HepG2 (cell line): ENCODE measurements around the gene PTGIS. TPM values are rescaled to one million over a fixed set of nuclear protein-coding genes. Genes with fewer than 3 reads are reported as not detected.

ENCODE experiments used
- GATAD1 ChIP-seq: IDR thresholded peaks from 2 replicates; pipeline ENCODE4 v1.6.1; 2016; ENCODE audit warnings: missing genetic modification reagents, missing compliant biosample characterization
- NCOA2 ChIP-seq: sonication (generic); formaldehyde crosslinking; IDR thresholded peaks from 2 replicates; pipeline ENCODE4 v1.8.0; 2022; ENCODE audit warnings: inconsistent platforms
- NR2F1 ChIP-seq, 2 experiments: fragments of 450-650 bp in 1 of 2; formaldehyde crosslinking in 1 of 2; IDR thresholded peaks; 2 replicates each; pipeline versions ENCODE4 v1.5.0 to v1.6.1; 2016 to 2020; ENCODE audit warnings: mild to moderate bottlenecking in 1 of 2, missing compliant biosample characterization in 1 of 2, missing genetic modification reagents in 1 of 2, moderate library complexity in 1 of 2
- NR2F6 ChIP-seq, 2 experiments: IDR thresholded peaks; 2 replicates each; pipeline ENCODE4 v1.6.1; 2016; ENCODE audit warnings: antibody characterized with exemption in 1 of 2, mild to moderate bottlenecking in 1 of 2
- RXRA ChIP-seq: sonication (generic); formaldehyde crosslinking; IDR thresholded peaks from 2 replicates; pipeline ENCODE4 v1.5.1; 2020; ENCODE audit warnings: missing genetic modification reagents
- SP1 ChIP-seq, 2 experiments: fragments of 450-650 bp in 1 of 2; sonication (generic) in 1 of 2; formaldehyde crosslinking in 1 of 2; IDR thresholded peaks; 2 replicates each; pipeline versions ENCODE4 v1.4.0 to v1.6.1; 2016 to 2020; ENCODE audit warnings: missing genetic modification reagents in 1 of 2
- SP4 ChIP-seq: sonication (generic); formaldehyde crosslinking; IDR thresholded peaks from 2 replicates; pipeline ENCODE4 v1.8.1; 2023; ENCODE audit warnings: mild to moderate bottlenecking, missing genetic modification reagents
- TCF7L2 ChIP-seq: IDR thresholded peaks from 2 replicates; pipeline ENCODE4 v1.6.1; 2011; ENCODE audit warnings: mild to moderate bottlenecking, low read depth, low read length, moderate library complexity
- ZBTB7B ChIP-seq: sonication (generic); formaldehyde crosslinking; IDR thresholded peaks from 2 replicates; pipeline ENCODE4 v1.4.0; 2020; ENCODE audit warnings: missing genetic modification reagents
- ZNF260 ChIP-seq: sonication (generic); formaldehyde crosslinking; IDR thresholded peaks from 2 replicates; pipeline ENCODE4 v1.4.0; 2020; ENCODE audit warnings: missing genetic modification reagents, low read depth, mild to moderate bottlenecking, borderline replicate concordance
- ZNF354B ChIP-seq: sonication (generic); formaldehyde crosslinking; IDR thresholded peaks from 2 replicates; pipeline ENCODE4 v1.8.0; 2022; ENCODE audit warnings: mild to moderate bottlenecking, missing genetic modification reagents
- ZNF431 ChIP-seq: sonication (generic); formaldehyde crosslinking; IDR thresholded peaks from 2 replicates; pipeline ENCODE4 v1.9.0; 2022; ENCODE audit warnings: missing genetic modification reagents, low read depth, mild to moderate bottlenecking, borderline replicate concordance
- ZNF619 ChIP-seq: sonication (generic); formaldehyde crosslinking; IDR thresholded peaks from 2 replicates; pipeline ENCODE4 v1.4.0; 2020; ENCODE audit warnings: mild to moderate bottlenecking, missing genetic modification reagents
- ZNF674 ChIP-seq: sonication (generic); formaldehyde crosslinking; IDR thresholded peaks from 2 replicates; pipeline ENCODE4 v1.5.0; 2020; ENCODE audit warnings: low read depth, mild to moderate bottlenecking, missing genetic modification reagents
- ZNF746 ChIP-seq: sonication (generic); formaldehyde crosslinking; IDR thresholded peaks from 2 replicates; pipeline ENCODE4 v1.8.0; 2022; ENCODE audit warnings: mild to moderate bottlenecking, missing genetic modification reagents
- ZNF816 ChIP-seq: sonication (generic); formaldehyde crosslinking; IDR thresholded peaks from 2 replicates; pipeline ENCODE4 v1.8.0; 2022; ENCODE audit warnings: missing genetic modification reagents, mild to moderate bottlenecking, borderline replicate concordance
- polyA plus RNA-seq, 8 experiments: library from polyadenylated mRNA; depleted of rRNA in 3 of 8; stranded (reverse) in 7 of 8; unstranded in 1 of 8; fragments of >200 nt; fragmentation: Illumina TruSeq in 4 of 8; extraction: Trizol in 4 of 8; gene quantifications; 2 replicates each; pipeline versions ENCODE4 v1.2.1 to v1.2.3, GENCODE V29; 2011 to 2016; ENCODE audit warnings: low read depth in 4 of 8, missing spikeins in 1 of 8, mixed read lengths in 1 of 8; ENCODE audit not compliant: insufficient read depth in 1 of 8
- total RNA-seq, 5 experiments: library from RNA; depleted of rRNA; stranded (reverse); fragments of >200 nt; fragmentation: Illumina TruSeq; extraction: Trizol; gene quantifications; 2 replicates each; pipeline ENCODE4 v1.2.3, GENCODE V29; 2016; ENCODE audit warnings: low read depth in 1 of 5
- TF ChIP-seq, protein P1 (sequence below): sonication (generic); formaldehyde crosslinking; IDR thresholded peaks from 2 replicates; pipeline ENCODE4 v1.4.0; 2020; ENCODE audit warnings: missing genetic modification reagents
- TF ChIP-seq, protein P2 (sequence below): sonication (generic); formaldehyde crosslinking; IDR thresholded peaks from 2 replicates; pipeline ENCODE4 v1.4.0; 2020; ENCODE audit warnings: mild to moderate bottlenecking, low read depth, missing genetic modification reagents
- TF ChIP-seq, protein P3 (sequence below): sonication (generic); formaldehyde crosslinking; IDR thresholded peaks from 2 replicates; pipeline ENCODE4 v1.8.1; 2022; ENCODE audit warnings: low read depth, mild to moderate bottlenecking, missing genetic modification reagents
- TF ChIP-seq, protein P4 (sequence below): IDR thresholded peaks from 2 replicates; pipeline ENCODE4 v1.6.1; 2016; ENCODE audit warnings: missing genetic modification reagents, missing compliant biosample characterization
- TF ChIP-seq, protein P5 (sequence below): sonication (generic); formaldehyde crosslinking; IDR thresholded peaks from 2 replicates; pipeline ENCODE4 v1.4.0; 2020; ENCODE audit warnings: missing genetic modification reagents, mild to moderate bottlenecking, borderline replicate concordance

PTGIS gene
- total and polyA plus RNA-seq, 2 of the 13 experiments (the other 11 are each of a cell fraction or from before 2014, with no cell fraction given) = not detected

DNA sequence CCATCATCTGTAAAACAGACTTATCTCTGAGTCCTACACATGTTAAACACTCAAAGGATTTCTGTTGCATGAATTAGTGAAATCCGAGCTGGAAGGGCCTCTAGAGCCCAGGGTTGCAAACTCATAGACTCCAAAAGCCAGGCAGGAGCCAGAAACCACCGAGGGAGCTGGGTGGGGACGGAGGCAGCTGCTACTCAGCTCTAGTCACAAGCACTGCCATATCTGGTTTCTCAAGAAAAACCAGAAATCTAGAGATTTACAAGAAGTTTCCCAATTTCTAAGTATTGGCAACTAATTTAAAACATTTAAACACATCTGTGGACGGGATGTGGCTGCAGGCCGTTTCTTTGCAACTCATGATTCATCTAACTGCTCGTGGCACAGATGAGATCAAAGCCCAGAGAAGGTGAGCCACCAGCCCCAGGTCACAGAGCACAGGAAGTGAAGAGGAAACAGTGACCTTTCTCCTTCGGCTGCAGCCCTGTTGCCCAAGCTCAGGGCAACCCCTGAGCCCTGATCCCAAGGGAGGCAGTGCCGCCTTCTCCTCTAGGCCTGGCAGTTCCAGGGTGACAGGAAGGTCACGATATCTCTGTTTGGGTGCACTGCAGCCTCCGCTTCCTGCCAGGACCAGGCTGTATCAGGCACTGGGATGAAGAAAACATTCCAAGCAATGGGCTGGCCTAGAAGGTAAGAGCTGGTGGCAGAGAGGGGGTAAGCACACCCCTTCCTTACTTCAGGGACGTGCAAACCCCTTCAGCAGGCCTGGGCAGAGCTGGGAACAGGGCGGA, 26.4 kb upstream of the PTGIS start (continued):
- TF ChIP-seq, protein P1, sequence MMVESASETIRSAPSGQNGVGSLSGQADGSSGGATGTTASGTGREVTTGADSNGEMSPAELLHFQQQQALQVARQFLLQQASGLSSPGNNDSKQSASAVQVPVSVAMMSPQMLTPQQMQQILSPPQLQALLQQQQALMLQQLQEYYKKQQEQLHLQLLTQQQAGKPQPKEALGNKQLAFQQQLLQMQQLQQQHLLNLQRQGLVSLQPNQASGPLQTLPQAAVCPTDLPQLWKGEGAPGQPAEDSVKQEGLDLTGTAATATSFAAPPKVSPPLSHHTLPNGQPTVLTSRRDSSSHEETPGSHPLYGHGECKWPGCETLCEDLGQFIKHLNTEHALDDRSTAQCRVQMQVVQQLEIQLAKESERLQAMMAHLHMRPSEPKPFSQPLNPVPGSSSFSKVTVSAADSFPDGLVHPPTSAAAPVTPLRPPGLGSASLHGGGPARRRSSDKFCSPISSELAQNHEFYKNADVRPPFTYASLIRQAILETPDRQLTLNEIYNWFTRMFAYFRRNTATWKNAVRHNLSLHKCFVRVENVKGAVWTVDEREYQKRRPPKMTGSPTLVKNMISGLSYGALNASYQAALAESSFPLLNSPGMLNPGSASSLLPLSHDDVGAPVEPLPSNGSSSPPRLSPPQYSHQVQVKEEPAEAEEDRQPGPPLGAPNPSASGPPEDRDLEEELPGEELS = peak; percentile 5; the same call in 1 of the 2 replicates
- TF ChIP-seq ZNF431 (CRISPR knock-in tag) (no peak), ZNF746 (peak; percentile 60; the same call in 1 of the 2 replicates), GATAD1 (CRISPR knock-in tag) (0 out of 2 replicates have a peak, but pooled peaks have one; percentile 22), ZNF354B (0 out of 2 replicates have a peak, but pooled peaks have one; percentile 59), NCOA2 (0 out of 2 replicates have a peak, but pooled peaks have one; percentile 38), ZNF619 (CRISPR knock-in tag) (no peak; the same call in 1 of the 2 replicates), ZNF674 (no peak), TCF7L2 (no peak), SP1 (IDR thresholded peaks at IDR 0.05) (no peak), SP1 (CRISPR knock-in tag; IDR thresholded peaks at IDR 0.05) (0 out of 2 replicates have a peak, but pooled peaks have one; percentile 35), ZNF260 (CRISPR knock-in tag) (no peak), ZBTB7B (0 out of 2 replicates have a peak, but pooled peaks have one; percentile 46), NR2F1 (CRISPR knock-in tag; IDR thresholded peaks at IDR 0.05) (peak in 1 of 2 experiments; percentile 36; a peak in 1 of 4 replicates), SP4 (CRISPR knock-in tag) (0 out of 2 replicates have a peak, but pooled peaks have one; percentile 30), NR2F6 (IDR thresholded peaks at IDR 0.05) (peak; percentile 73), NR2F6 (CRISPR knock-in tag; IDR thresholded peaks at IDR 0.05) (peak; percentile 75), RXRA (CRISPR knock-in tag) (peak; percentile 88), ZNF816 (CRISPR knock-in tag) (no peak)
- TF ChIP-seq, protein P2, sequence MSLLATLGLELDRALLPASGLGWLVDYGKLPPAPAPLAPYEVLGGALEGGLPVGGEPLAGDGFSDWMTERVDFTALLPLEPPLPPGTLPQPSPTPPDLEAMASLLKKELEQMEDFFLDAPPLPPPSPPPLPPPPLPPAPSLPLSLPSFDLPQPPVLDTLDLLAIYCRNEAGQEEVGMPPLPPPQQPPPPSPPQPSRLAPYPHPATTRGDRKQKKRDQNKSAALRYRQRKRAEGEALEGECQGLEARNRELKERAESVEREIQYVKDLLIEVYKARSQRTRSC (CRISPR knock-in tag) = 0 out of 2 replicates have a peak, but pooled peaks have one; percentile 37
- TF ChIP-seq, protein P3, sequence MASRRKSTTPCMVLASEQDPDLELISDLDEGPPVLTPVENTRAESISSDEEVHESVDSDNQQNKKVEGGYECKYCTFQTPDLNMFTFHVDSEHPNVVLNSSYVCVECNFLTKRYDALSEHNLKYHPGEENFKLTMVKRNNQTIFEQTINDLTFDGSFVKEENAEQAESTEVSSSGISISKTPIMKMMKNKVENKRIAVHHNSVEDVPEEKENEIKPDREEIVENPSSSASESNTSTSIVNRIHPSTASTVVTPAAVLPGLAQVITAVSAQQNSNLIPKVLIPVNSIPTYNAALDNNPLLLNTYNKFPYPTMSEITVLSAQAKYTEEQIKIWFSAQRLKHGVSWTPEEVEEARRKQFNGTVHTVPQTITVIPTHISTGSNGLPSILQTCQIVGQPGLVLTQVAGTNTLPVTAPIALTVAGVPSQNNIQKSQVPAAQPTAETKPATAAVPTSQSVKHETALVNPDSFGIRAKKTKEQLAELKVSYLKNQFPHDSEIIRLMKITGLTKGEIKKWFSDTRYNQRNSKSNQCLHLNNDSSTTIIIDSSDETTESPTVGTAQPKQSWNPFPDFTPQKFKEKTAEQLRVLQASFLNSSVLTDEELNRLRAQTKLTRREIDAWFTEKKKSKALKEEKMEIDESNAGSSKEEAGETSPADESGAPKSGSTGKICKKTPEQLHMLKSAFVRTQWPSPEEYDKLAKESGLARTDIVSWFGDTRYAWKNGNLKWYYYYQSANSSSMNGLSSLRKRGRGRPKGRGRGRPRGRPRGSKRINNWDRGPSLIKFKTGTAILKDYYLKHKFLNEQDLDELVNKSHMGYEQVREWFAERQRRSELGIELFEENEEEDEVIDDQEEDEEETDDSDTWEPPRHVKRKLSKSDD (CRISPR knock-in tag) = no peak
- TF ChIP-seq, protein P4, sequence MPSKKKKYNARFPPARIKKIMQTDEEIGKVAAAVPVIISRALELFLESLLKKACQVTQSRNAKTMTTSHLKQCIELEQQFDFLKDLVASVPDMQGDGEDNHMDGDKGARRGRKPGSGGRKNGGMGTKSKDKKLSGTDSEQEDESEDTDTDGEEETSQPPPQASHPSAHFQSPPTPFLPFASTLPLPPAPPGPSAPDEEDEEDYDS (CRISPR knock-in tag) = peak; percentile 24; the same call in 1 of the 2 replicates
- TF ChIP-seq, protein P5, sequence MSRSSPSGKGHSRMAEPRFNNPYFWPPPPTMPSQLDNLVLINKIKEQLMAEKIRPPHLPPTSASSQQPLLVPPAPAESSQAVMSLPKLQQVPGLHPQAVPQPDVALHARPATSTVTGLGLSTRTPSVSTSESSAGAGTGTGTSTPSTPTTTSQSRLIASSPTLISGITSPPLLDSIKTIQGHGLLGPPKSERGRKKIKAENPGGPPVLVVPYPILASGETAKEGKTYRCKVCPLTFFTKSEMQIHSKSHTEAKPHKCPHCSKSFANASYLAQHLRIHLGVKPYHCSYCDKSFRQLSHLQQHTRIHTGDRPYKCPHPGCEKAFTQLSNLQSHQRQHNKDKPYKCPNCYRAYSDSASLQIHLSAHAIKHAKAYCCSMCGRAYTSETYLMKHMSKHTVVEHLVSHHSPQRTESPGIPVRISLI (CRISPR knock-in tag) = no peak
